K562 (cell line): ENCODE measurements around the gene DKC1. TPM values are rescaled to one million over a fixed set of nuclear protein-coding genes. Genes with fewer than 3 reads are reported as not detected.

Experiments used
- ATAC-seq: fragments of 200-7000 bp; cut with Tn5 transposase; 3 replicates; pipeline ENCODE4 v1.9.1; 2020; ENCODE audit warnings: moderate library complexity
- BruUV-seq: library from RNA; stranded (reverse); fragments of 400-500 nt; replicated peaks from 2 replicates; lab custom pipeline; 2021; lab: Mats Ljungman, UMichigan
- CTCF ChIA-PET: fragments of 300-600 bp; formaldehyde crosslinking; extraction: SDS; loops from one replicate; lab custom pipeline; 2021; ENCODE audit warnings: low intra/inter-chr PET ratio; lab: Yijun Ruan, JAX
- POLR2A ChIA-PET: fragments of 300-600, 350-650 bp; sonication (Branson Sonifier 250); formaldehyde crosslinking; extraction: SDS; loops from one replicate; lab custom pipeline; 2021; ENCODE audit warnings: antibody characterized with exemption, inconsistent platforms; lab: Yijun Ruan, JAX
- DNase-seq, 4 experiments: peaks; one replicate each; pipeline versions ENCODE4 v3.0.0 to v3.0.0-alpha.2; 2011 to 2018; ENCODE audit warnings: low spot score in 3 of 4, mixed read lengths in 3 of 4; ENCODE audit errors: extremely low read depth in 1 of 4
- FAIRE-seq: peaks from 2 replicates; lab custom pipeline; 2011; peaks lifted over from hg19 to GRCh38; lab: Jason Lieb, UNC
- H2AFZ ChIP-seq: 2 replicates; pipeline ENCODE4 v1.6.0; 2011; ENCODE audit warnings: low read depth, low read length, control low read depth, inconsistent platforms
- H3K27ac ChIP-seq: fragments of 200-600 bp; 3 replicates; pipeline ENCODE4 v1.8.0; 2011; ENCODE audit warnings: low read depth, mild to moderate bottlenecking, control low read depth, inconsistent platforms, low read length, moderate library complexity, mixed read lengths; ENCODE audit errors: extremely low read depth
- H3K27me3 ChIP-seq, 2 experiments: fragments of 300-600 bp in 1 of 2; 2 replicates in 1 of 2; 3 replicates in 1 of 2; pipeline versions ENCODE4 v1.6.0 to v1.8.0; 2011; ENCODE audit warnings: inconsistent platforms in 2 of 2, low read length in 2 of 2, mild to moderate bottlenecking in 1 of 2, mixed read lengths in 1 of 2, moderate library complexity in 1 of 2; ENCODE audit not compliant: control insufficient read depth in 2 of 2, insufficient read depth in 2 of 2
- H3K36me3 ChIP-seq: fragments of 300-600 bp; 3 replicates; pipeline ENCODE4 v1.8.0; 2011; ENCODE audit warnings: mild to moderate bottlenecking, low read length, inconsistent platforms; ENCODE audit not compliant: control insufficient read depth, insufficient read depth
- H3K4me1 ChIP-seq, 2 experiments: fragments of 200-600 bp in 1 of 2; replicated peaks in 1 of 2; 2 replicates in 1 of 2; 3 replicates in 1 of 2; pipeline versions ENCODE4 v1.5.1 to v1.8.0; 2011; ENCODE audit warnings: inconsistent platforms in 2 of 2, low read length in 2 of 2, mild to moderate bottlenecking in 1 of 2, mixed read lengths in 1 of 2, moderate library complexity in 1 of 2; ENCODE audit not compliant: control insufficient read depth in 2 of 2, insufficient read depth in 2 of 2
- H3K4me2 ChIP-seq: 2 replicates; pipeline ENCODE4 v1.6.1; 2011; ENCODE audit warnings: low read length, control low read depth, inconsistent platforms, mixed read lengths; ENCODE audit not compliant: insufficient read depth
- H3K4me3 ChIP-seq: fragments of 200-600 bp; sonication (generic), shearing (Covaris generic); 2 replicates; pipeline ENCODE4 v1.5.1; 2016; ENCODE audit warnings: control low read depth, inconsistent platforms
- H3K79me2 ChIP-seq: fragments of 200-600 bp; 3 replicates; pipeline ENCODE4 v1.8.0; 2011; ENCODE audit warnings: low read length, inconsistent platforms; ENCODE audit not compliant: control insufficient read depth, insufficient read depth
- H3K9ac ChIP-seq, 2 experiments: 2 replicates each; pipeline versions ENCODE4 v1.6.0 to v1.6.1; 2011; ENCODE audit warnings: low read depth in 2 of 2, low read length in 2 of 2, control low read depth in 1 of 2, inconsistent platforms in 1 of 2, mild to moderate bottlenecking in 1 of 2, mixed read lengths in 1 of 2; ENCODE audit not compliant: insufficient read depth in 1 of 2
- H3K9me1 ChIP-seq: one replicate; pipeline ENCODE4 v1.6.0; 2011; ENCODE audit warnings: inconsistent platforms, mild to moderate bottlenecking, low read length, moderate library complexity; ENCODE audit not compliant: control insufficient read depth, insufficient read depth
- H3K9me3 ChIP-seq: replicated peaks from 2 replicates; pipeline ENCODE4 v1.5.1; 2011; ENCODE audit warnings: low read depth, low read length, inconsistent platforms; ENCODE audit not compliant: control insufficient read depth, insufficient read depth
- H4K20me1 ChIP-seq: replicated peaks from 2 replicates; pipeline ENCODE4 v1.6.1; 2011; ENCODE audit warnings: low read length, inconsistent platforms, mixed read lengths; ENCODE audit not compliant: control insufficient read depth, insufficient read depth
- CBX5 ChIP-seq: IDR thresholded peaks from 2 replicates; pipeline ENCODE4 v1.6.1; 2014; ENCODE audit warnings: low read depth, borderline replicate concordance
- EZH2 ChIP-seq: IDR thresholded peaks from 2 replicates; pipeline ENCODE4 v1.6.1; 2012; ENCODE audit warnings: low read depth, mild to moderate bottlenecking, inconsistent platforms, low read length, borderline replicate concordance
- FOXJ3 ChIP-seq: sonication (generic); formaldehyde crosslinking; IDR thresholded peaks from 2 replicates; pipeline ENCODE4 v1.4.0; 2020; ENCODE audit warnings: mild to moderate bottlenecking, missing genetic modification reagents
- NR0B1 ChIP-seq: fragments of 450-650 bp; IDR thresholded peaks from one replicate; pipeline ENCODE4 v1.6.1; 2018; ENCODE audit warnings: mild to moderate bottlenecking, moderate library complexity; ENCODE audit not compliant: partially characterized antibody
- POLR2A ChIP-seq: fragments of 450-650 bp; conservative IDR thresholded peaks from 2 replicates; pipeline ENCODE4 v1.6.1; 2016
- POLR2AphosphoS5 ChIP-seq: IDR thresholded peaks from 2 replicates; pipeline ENCODE4 v1.6.1; 2011; ENCODE audit warnings: mild to moderate bottlenecking, low read depth, low read length, moderate library complexity; ENCODE audit not compliant: control insufficient read depth, insufficient read depth
- RBM25 ChIP-seq: fragments of 200-400 bp; formaldehyde crosslinking; IDR thresholded peaks from 2 replicates; pipeline ENCODE4 v1.6.1; 2018; ENCODE audit warnings: low read length, low read depth, moderate library complexity; ENCODE audit not compliant: severe bottlenecking
- SMARCA4 ChIP-seq: fragments of 450-650 bp; IDR thresholded peaks from 2 replicates; pipeline ENCODE4 v1.6.1; 2016
- SUPT5H ChIP-seq: fragments of 450-650 bp; IDR thresholded peaks from 2 replicates; pipeline ENCODE4 v1.6.1; 2016
- ZNF436 ChIP-seq: fragments of 250-450, 450-650 bp; sonication (Bioruptor Pico); formaldehyde crosslinking; IDR thresholded peaks from 2 replicates; pipeline ENCODE4 v1.7.0; 2020; ENCODE audit warnings: mild to moderate bottlenecking
- WGBS: fragments of 100-300 bp; shearing (Covaris generic); methylation state at CpG from one replicate; pipeline ENCODE4 v1.1.6; 2016; ENCODE audit warnings: low coverage, mixed read lengths; ENCODE audit not compliant: insufficient coverage; ENCODE audit errors: missing lambda C conversion rate; 5-methylcytosine and 5-hydroxymethylcytosine counted together
- in situ Hi-C: fragments of 300-500 bp; cut with MboI; formaldehyde crosslinking; loops from 4 replicates; pipeline ENCODE4 v1.15.0; 2018; ENCODE audit warnings: inconsistent platforms, mixed read lengths
- intact Hi-C: fragments of 100-400 bp; cut with micrococcal nuclease; formaldehyde crosslinking; loops from 2 replicates; pipeline ENCODE4 v1.14.2; 2022
- polyA plus RNA-seq, 8 experiments: library from polyadenylated mRNA; depleted of rRNA in 4 of 8; stranded (reverse) in 5 of 8; unstranded in 3 of 8; fragments of >200 nt; fragmentation: Nextera tagmentation in 2 of 8; fragmentation: Illumina TruSeq in 1 of 8; extraction: Ambion mirVana in 2 of 8; extraction: Trizol in 1 of 8; gene quantifications; 2 replicates each; pipeline versions ENCODE4 v1.2.1 to v1.2.3, GENCODE V29; 2011 to 2014; ENCODE audit warnings: inconsistent platforms in 1 of 8, missing spikeins in 1 of 8
- total RNA-seq, 7 experiments: library from RNA; depleted of rRNA in 6 of 7; stranded (reverse); fragments of >200 nt in 6 of 7; fragmentation: Illumina TruSeq in 2 of 7; extraction: Trizol in 2 of 7; gene quantifications; 2 replicates each; pipeline versions ENCODE4 v1.2.1 to v1.2.3, GENCODE V29; 2011 to 2021; ENCODE audit warnings: low replicate concordance in 1 of 7
- TF ChIP-seq, protein P1 (sequence below): fragments of 250-450 bp; sonication (Bioruptor Pico); IDR thresholded peaks from 2 replicates; pipeline ENCODE4 v1.4.0; 2020
- TF ChIP-seq, protein P2 (sequence below): fragments of 250-450 bp; sonication (Bioruptor Pico); IDR thresholded peaks from 2 replicates; pipeline ENCODE4 v1.5.0; 2021

DKC1 gene
- total and polyA plus RNA-seq, 9 of the 15 experiments (the other 6 are each of a cell fraction or from before 2014, with no cell fraction given), result 205 to 313 (median 219) TPM

- ChIA-PET POLR2A (interaction anchor here (0.6 to 2.2 kb wide), 4 partner anchors 9 to 383 kb away, joined by 3 to 9 read pairs (median 6); no protein-coding TSS in a partner anchor), CTCF (no interaction called here)
- H3K9me3 ChIP-seq, result no peaks in the 10 kb centered on the region
- peaks cover 5% of the 10 kb centered on the region; the same call in 1 of the 2 replicates for H4K20me1 ChIP-seq
- no peak for DNase-seq
- intact Hi-C loops (loop anchor here (5.0 kb wide), 1 partner anchor 42 kb away; no protein-coding TSS in a partner anchor), in situ Hi-C loops (no loop called here)
- BruUV-seq, result no TSS peak
- FAIRE-seq, result no peak
- peaks cover 81% of the 10 kb centered on the region for H3K36me3 ChIP-seq
- no peaks in the 10 kb centered on the region for H3K27me3 ChIP-seq
- no peak for ATAC-seq
- H3K4me1 ChIP-seq, result peaks cover 26 to 51% of the 10 kb centered on the region in 2 experiments
- no peak overlapping the region for H2AFZ ChIP-seq
- H3K9me1 ChIP-seq, result peaks cover 4% of the 10 kb centered on the region
- no peak overlapping the region for H3K9ac ChIP-seq
- WGBS, result 35% methylated on average over 2 of the region's 2 CpGs
- peaks cover 98% of the 10 kb centered on the region for H3K79me2 ChIP-seq
- TF ChIP-seq SUPT5H (peak; percentile 4; the same call in 1 of the 2 replicates), SMARCA4 (no peak), POLR2AphosphoS5 (0 out of 2 replicates have a peak, but pooled peaks have one; percentile 4), POLR2A (0 out of 2 replicates have a peak, but pooled peaks have one; percentile 38)
- no peak overlapping the region for H3K4me3 ChIP-seq
- no peak overlapping the region for H3K4me2 ChIP-seq
- H3K27ac ChIP-seq, result peak overlapping the region; percentile 43; the same call in 2 of the 3 replicates
Observed at GRCh38 chrX:154795016-154795415, 32.4 kb downstream of the DKC1 start.

- BruUV-seq, result no TSS peak
- no peaks in the 10 kb centered on the region for H3K9me1 ChIP-seq
- CTCF ChIA-PET, result interaction anchor here (0.6 kb wide), 1 partner anchor 1839 kb away, joined by 3 read pairs; no protein-coding TSS in a partner anchor
- H4K20me1 ChIP-seq, result no peaks in the 10 kb centered on the region; the same call in 1 of the 2 replicates
- peaks cover 27 to 58% of the 10 kb centered on the region in 2 experiments for H3K4me1 ChIP-seq
- peak overlapping the region; percentile 100 for H3K27ac ChIP-seq
- DNase-seq, result no peak
- intact Hi-C loops, result loop anchor here (5.0 kb wide), 1 partner anchor 40 kb away; no protein-coding TSS in a partner anchor
- POLR2A ChIA-PET, result interaction anchor here (1.2 to 4.0 kb wide), 4 partner anchors 12 to 22 kb away, joined by 4 to 24 read pairs (median 8); no protein-coding TSS in a partner anchor
- H2AFZ ChIP-seq, result no peak overlapping the region
- in situ Hi-C loops, result no loop called here
- H3K36me3 ChIP-seq, result peaks cover 78% of the 10 kb centered on the region
- peaks cover 98% of the 10 kb centered on the region for H3K79me2 ChIP-seq
- 20% methylated on average over 6 of the region's 6 CpGs for whole genome bisulfite sequencing
- no peaks in the 10 kb centered on the region for H3K27me3 ChIP-seq
- no peaks in the 10 kb centered on the region for H3K9me3 ChIP-seq
- ATAC-seq, result no peak
- no peak for FAIRE-seq
- peak overlapping the region; percentile 83 for H3K4me2 ChIP-seq
- H3K9ac ChIP-seq, result peak overlapping the region; percentile 46 to 91; a peak in 3 of 4 replicates
- H3K4me3 ChIP-seq, result peak overlapping the region; percentile 8; the same call in 1 of the 2 replicates
- TF ChIP-seq ZNF436 (CRISPR knock-in tag) (no peak), RBM25 (no peak), FOXJ3 (CRISPR knock-in tag) (no peak), EZH2 (no peak), NR0B1 (no peak), CBX5 (no peak)
- TF ChIP-seq, protein P1, sequence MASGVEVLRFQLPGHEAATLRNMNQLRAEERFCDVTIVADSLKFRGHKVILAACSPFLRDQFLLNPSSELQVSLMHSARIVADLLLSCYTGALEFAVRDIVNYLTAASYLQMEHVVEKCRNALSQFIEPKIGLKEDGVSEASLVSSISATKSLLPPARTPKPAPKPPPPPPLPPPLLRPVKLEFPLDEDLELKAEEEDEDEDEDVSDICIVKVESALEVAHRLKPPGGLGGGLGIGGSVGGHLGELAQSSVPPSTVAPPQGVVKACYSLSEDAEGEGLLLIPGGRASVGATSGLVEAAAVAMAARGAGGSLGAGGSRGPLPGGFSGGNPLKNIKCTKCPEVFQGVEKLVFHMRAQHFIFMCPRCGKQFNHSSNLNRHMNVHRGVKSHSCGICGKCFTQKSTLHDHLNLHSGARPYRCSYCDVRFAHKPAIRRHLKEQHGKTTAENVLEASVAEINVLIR (CRISPR knock-in tag), result no peak
- TF ChIP-seq, protein P2, sequence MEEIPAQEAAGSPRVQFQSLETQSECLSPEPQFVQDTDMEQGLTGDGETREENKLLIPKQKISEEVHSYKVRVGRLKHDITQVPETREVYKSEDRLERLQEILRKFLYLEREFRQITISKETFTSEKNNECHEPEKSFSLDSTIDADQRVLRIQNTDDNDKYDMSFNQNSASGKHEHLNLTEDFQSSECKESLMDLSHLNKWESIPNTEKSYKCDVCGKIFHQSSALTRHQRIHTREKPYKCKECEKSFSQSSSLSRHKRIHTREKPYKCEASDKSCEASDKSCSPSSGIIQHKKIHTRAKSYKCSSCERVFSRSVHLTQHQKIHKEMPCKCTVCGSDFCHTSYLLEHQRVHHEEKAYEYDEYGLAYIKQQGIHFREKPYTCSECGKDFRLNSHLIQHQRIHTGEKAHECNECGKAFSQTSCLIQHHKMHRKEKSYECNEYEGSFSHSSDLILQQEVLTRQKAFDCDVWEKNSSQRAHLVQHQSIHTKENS (CRISPR knock-in tag), result no peak
Observed at GRCh38 chrX:154797006-154797405, 34.3 kb downstream of the DKC1 start.
